Stimulated activated CD4-positive, alpha-beta T cell treated with anti-CD3 and anti-CD28 coated beads, Interleukin-15, amount 100 ng/mL, for 1 hour (primary cell): Measurements from ENCODE around the gene IL5RA.
A peak's percentile ranks its signal among the peaks of the same experiment; 100 is the strongest.

ENCODE experiments used
- DNase-seq, 2 donors: peaks; one replicate each; pipeline ENCODE4 v3.0.0-alpha.2; 2020; ENCODE audit warnings: low read depth in 1 of 2, low spot score in 1 of 2

IL5RA gene

DNA sequence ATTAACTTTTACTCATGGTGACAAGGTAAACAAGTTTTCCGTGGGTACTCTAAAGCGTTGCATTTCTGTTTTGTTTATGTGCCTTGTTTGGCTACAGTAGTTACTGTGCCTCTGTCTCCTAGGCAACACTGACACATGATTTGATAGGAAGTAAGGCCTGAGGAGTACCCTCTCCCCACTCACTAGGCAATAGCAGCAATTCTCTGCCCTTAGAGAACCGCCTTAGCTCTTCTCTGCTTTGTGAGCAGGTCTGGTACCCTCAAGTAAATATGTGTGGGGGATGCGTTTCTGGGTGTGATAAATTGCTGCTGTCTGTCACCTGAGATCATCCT, at the start of gene IL5RA:
Gene IL5RA, minus strand, starts transcription at position 76 of the 332 bp plus-strand sequence. CDS start 5,390 bp downstream, outside the sequence.
- no peak for DNase-seq

GRCh38 chr3:3157484-3157883, 47.3 kb upstream of the IL5RA start:
- no peak for DNase-seq

DNA sequence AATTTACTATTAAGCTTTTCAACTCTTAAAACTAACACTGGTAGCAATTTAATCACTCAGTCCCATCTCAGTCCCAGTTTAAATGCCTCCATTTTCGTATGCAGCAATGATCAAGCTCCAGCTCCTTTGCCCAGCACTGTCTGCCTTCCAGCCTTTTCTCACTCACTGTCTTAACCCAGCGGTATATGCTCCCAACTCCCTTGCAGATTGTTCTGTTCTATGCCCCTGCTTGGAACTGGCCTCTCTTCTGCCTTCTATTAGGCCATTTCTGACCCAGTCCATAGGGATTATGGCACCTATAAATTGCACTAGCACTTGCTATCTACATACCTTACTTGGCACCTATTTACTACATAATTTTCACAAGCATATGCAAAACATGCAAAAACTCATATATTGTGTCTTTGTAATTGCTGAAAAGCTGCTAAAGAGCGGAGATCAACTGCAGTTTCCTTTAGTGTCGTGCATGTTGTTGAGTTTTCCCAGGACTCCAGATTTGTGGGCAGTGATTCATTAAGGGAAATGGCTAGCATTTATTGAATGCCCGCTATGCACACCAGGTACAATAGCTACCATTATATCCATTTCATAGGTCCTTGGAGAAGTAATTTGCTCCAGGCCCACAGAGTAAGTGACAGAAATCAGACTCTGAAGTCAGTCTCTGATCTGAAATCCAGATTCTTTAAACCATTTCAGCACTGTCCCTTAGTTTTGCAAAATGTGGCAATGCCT, 44.9 kb upstream of the IL5RA start:
- DNase-seq, result no peak

DNA sequence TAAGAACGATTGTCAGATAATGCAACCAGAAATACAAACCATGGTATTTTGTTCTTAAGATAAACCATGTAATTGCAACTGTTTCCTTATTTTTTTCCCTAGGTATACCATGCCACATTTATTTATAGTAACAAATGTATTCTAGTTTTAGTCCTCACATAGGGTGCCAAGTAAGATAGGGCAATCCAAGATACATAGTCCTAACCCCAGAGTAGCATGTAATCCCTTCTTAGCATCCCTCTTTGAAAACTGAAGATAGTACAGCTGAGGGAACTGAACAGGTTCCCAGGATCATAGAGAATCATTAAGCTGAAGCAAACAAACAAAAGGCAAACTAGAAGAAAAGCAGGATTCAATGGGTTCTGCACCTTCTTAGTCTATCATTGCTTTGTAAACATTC, 41.3 kb upstream of the IL5RA start:
- DNase-seq, result no peak

DNA sequence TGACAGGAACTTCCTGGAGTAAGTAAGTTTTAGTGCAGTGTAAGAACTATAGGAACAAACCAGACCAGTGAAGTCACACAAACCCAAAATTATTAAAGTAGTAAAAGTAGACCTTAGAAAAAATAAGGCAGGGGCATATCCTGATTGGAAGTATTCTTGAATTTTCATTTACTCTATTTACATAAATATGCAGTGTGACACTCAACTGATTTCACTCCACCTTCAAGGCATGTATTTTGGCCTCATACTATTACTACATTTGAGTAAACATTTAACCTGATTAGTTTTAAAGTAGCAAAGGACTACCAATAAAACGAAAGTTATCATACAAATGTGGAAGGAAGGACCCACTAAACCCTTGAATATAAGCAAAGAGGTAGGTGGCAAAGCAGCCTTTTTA, 39.4 kb upstream of the IL5RA start:
- DNase-seq, result no peak

GRCh38 chr3:3145831-3146230, 35.7 kb upstream of the IL5RA start:
- no peak for DNase-seq

- DNase-seq, result no peak
Measured at GRCh38 chr3:3141939-3142338, 31.8 kb upstream of the IL5RA start.

GRCh38 chr3:3137526-3137925, 27.4 kb upstream of the IL5RA start:
- DNase-seq, result no peak

- no peak for DNase-seq
Measured at GRCh38 chr3:3134750-3135448, 24.7 kb upstream of the IL5RA start.

- DNase-seq, result no peak
Measured at GRCh38 chr3:3133500-3133899, 23.3 kb upstream of the IL5RA start.

- DNase-seq, result no peak
Measured at GRCh38 chr3:3129579-3129978, 19.4 kb upstream of the IL5RA start.

DNA sequence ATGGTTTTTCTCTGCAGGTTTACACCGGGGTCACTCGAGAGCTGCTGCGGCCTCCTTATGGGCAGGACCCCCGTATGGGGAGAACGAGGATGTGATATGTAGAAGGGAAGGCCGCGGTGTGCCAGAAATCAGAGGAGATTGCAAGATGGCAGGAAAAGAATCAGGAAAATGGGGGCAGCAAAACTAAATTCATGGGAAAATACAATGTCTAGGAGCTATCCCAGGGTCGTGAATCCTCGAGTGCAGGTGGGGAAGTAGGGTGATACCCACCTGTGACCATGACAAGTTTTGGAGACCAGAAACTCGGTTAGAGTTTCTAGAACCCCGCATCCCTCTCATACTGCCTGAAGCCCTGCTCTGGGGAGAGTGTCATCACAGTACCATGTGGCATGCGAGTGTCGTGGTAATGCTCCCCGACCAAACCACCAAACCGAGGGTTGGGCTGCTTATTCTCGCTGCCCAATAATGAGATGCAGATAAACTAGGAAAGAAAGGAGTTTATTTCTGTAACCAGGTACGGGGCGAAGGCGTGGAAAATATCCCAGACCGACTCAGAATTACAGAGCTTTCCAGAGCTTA, 17.3 kb upstream of the IL5RA start:
- DNase-seq, result no peak

DNA sequence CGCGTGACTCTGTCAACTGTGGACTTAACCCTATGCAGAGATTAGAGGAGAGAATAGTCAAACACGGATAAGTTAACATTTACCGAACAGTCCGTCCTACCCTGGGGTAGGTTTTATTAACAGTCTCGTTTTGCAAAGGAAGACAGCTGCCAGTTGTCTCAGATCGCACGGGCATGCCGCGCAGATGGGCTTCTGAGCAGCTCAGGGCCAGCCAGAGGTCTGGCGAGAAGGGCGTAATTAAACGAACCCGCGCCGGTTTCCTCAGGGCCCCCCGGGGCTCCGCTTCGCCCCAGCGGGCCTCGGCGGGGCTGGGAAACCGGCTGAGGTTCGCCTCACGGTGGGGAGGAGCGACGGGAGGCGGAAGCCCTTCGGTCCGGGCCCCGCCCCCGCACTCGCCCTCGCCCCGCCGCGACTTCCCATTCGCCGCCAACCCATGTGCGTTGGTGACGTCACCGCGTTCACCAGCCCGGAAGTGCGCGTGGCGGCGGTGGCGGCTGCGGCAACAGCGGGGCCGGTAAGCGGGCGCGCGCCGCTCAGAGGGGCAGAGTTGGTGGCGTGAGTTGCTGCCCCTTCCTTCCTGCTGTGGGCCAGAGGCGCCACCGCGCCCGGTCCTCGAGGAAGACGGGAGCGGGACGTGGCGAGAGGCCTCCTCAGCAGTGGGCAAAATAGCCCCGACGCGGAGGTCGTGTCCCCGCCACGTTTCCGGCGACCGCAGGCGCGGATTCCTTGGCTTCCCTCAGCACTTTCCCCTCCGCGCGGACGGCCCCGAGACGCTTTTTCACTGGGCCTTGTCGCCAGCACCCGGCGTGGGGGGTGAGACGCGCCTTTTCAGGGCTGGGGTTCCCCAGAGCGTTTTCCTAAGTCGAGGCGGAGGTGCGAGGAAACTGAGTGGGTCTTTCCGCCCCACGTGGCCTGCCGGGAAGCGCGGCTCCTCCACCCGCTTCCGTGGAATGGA, 16.6 kb upstream of the IL5RA start, which contains the start of gene TRNT1:
Gene TRNT1, plus strand, starts transcription at position 464 of the 955 bp plus-strand sequence. CDS start 2,101 bp downstream, outside the sequence.
- DNase-seq, result peak; percentile 91 to 97

DNA sequence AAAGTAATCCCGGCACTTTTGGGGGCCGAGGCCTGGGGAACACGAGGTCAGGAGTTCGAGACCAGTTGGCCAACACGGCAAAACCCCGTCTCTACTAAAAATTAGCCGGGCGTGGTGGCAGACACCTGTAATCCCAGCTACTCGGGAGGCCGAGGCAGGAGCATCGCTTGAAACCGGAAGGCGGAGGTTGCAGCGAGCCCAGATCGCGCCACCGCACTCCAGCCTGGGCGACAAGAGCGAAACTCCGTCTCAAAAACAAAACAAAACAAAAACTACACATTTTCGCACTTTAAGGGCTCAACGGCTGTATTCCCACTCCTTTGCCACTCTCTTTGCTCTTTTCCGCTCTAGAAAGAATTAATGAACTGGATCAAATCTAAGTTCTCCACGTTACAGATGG, 15.8 kb upstream of the IL5RA start:
- no peak for DNase-seq

DNA sequence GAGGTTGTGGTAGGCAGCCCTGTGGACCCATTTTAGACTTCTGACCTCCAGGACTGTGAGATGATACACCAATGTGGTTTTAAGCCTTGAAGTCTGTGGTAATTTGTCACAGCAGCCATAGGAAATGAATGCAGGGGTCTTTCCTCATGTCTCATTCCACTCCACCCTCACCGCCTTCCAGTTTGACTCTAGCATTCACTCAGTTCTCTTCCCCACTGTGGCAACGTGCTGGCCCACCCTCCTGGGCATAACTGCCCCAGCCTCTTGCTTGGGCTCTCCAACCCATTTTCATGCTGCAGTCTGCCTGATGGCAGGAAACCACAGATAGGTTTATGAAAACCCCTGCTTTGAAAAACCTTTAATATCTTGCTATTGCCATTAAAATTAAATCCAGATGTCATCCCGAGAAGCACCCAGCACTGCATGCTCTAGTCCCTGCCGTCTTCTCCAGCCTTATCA, 9.2 kb upstream of the IL5RA start:
- no peak for DNase-seq

DNA sequence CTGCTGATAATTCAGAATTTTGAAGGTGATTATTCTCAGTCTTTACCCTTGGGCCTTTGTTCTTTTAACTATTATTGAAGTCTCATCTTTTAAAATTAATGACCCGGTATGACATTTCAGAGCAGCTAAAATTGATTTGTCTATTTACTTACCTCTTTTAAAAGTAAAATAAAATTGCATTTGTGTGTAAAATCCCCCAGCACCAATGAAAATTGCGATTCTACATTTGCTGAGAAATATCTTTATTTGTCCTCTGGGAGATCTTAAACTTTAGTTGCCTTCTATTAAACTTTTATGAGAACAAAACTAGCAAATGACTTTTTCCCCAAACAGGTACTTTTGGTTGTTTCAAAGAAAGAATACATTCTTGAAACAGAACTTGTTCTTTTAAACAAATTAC, 7.5 kb upstream of the IL5RA start:
- DNase-seq, result no peak

DNA sequence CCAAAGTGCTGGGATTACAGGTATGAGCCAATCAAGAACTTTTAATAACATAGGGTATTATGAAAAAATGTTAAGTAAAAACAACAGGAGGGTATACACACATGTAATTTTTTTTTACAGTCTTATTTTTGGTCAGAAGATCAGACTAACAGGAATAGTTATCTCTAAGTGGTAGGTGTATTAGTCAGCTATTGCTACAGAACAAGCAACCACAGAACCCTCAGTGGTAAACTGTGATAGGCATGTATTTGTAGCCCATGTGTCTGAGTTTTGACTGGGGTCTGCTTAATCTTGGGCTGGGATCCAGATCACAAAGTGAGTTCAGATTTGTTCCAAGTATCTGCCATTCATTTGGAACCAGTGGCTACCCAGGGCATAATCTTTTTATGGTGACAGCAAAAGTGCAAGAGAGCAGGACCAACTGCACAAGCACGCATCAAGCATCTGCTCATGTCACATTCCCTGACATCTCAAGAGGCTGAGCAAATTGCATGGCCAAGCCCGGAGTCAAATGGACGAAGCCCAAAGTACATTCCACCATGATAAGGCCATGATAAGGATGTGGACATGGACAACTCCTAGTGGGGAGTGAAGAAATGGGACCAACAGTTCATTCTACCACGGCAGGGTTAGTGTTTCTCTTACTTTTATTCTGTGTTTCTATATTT, 3.0 kb upstream of the IL5RA start:
- no peak for DNase-seq

GRCh38 chr3:3110749-3111361, 681 bp upstream of the IL5RA start:
- DNase-seq, result no peak

- DNase-seq, result no peak
Measured at GRCh38 chr3:3109407-3110298, 521 bp downstream of the IL5RA start.
